GM18507 (cell line): ENCODE results near the gene PSIP1.
A peak's percentile ranks its signal among the peaks of the same experiment; 100 is the strongest.
"Not testable (repeated sequence)": the region's sequence is repeated elsewhere in the genome, so short reads cannot be mapped to it uniquely, and the experiment has no call there.

Source experiments
- DNase-seq: peaks from one replicate; pipeline ENCODE4 v3.0.0; 2011; ENCODE audit warnings: low read depth; ENCODE audit not compliant: insufficient read length; ENCODE audit errors: extremely low spot score
- FAIRE-seq: peaks from 2 replicates; lab custom pipeline; 2011; peaks lifted over from hg19 to GRCh38; lab: Jason Lieb, UNC

PSIP1 gene

DNA sequence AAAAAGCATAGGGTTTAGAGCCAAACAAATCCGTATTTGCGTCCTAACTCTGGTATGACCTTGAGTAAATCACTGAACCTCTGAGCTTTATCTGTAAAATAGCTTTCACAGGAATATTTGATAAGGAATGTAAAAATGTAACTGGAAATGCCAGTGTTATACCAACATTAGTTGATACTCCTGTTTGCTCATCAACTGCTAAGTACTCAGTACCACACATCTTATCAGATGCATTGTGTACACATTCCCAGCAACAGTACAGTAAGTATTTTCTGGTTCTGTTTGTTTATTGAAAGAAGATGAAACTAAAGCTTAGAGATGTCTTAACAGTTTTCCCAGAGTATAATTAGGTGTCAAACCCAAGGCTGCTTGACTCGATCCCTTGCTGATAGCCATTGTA is 66.6 kb downstream of the PSIP1 start:
- FAIRE-seq: no peak
- no peak for DNase-seq

- FAIRE-seq, DNase-seq: not testable (repeated sequence)
These were observed 68.5 kb downstream of the PSIP1 start for GRCh38 chr9:15442264-15442663.

DNA sequence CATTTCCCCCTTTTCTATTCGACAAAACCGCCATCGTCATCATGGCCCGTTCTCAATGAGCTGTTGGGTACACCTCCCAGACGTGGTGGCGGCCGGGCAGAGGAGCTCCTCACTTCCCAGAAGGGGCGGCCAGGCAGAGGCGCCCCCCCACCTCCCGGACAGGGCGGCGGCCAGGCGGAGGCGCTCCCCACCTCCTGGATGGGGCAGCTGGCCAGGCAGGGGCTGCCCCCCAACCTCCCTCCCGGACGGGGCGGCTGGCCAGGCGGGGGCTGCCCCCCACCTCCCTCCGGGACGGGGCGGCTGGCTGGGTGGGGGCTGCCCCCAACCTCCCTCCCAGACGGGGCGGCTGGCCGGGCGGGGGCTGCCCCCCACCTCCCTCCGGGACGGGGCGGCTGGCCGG is 68.9 kb downstream of the PSIP1 start:
- not testable (repeated sequence) for FAIRE-seq

DNA sequence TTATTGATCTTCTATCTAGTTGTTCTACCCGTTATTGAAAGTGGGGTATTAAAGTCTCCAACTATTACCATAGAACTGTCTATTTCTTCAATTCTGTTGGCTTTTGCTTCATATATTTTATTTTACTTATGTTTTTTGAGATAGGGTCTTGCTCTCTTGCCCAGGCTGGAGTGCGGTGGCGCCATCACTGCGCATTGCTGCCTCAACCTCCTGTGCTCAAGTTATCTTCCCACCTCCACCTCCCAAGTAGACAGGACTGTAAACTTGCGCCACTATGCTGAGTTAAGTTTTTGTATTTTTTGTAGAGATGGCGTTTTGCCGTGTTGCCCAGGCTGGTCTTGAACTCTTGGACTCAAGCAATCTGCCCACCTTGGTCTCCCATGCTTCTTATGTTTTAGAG is 71.9 kb downstream of the PSIP1 start:
- no peak for FAIRE-seq
- DNase-seq: no peak

More for the DNA sequence above, 68.9 kb downstream of the PSIP1 start:
- not testable (repeated sequence) for DNase-seq

DNA sequence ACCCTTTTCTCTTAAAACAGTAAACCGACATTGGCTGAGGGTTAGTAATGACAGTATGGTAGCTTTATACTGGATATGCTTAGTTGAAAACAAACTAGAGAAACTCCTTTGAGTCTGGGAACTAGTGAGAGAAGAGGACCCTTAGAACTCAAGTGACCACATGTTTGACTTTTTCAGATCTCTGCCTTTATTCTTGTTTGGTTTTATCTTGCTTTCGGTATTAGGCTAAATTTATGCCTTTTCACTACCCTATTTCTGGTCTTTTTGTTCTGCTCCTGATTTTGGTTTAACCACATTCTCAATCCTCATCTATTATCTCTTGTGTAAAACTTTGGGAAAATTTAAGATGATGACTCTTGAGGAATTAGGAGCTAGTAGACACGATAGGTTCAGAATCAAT is 77.1 kb downstream of the PSIP1 start:
- DNase-seq (no peak), FAIRE-seq (peak; percentile 63)

GRCh38 chr9:15433191-15433590 is 77.6 kb downstream of the PSIP1 start:
- FAIRE-seq: no peak
- no peak for DNase-seq

- no peak for FAIRE-seq
These were observed 79.6 kb downstream of the PSIP1 start for GRCh38 chr9:15430920-15431844.

GRCh38 chr9:15427702-15428101 is 83.1 kb downstream of the PSIP1 start:
- not testable (repeated sequence) for FAIRE-seq, DNase-seq

More at GRCh38 chr9:15430920-15431844, 79.6 kb downstream of the PSIP1 start:
- DNase-seq: no peak

GRCh38 chr9:15426019-15426418 is 84.8 kb downstream of the PSIP1 start:
- peak; percentile 90 for FAIRE-seq
- no peak for DNase-seq

GRCh38 chr9:15423231-15423985 is 87.4 kb downstream of the PSIP1 start:
- FAIRE-seq (peak; percentile 29), DNase-seq (no peak)

DNA sequence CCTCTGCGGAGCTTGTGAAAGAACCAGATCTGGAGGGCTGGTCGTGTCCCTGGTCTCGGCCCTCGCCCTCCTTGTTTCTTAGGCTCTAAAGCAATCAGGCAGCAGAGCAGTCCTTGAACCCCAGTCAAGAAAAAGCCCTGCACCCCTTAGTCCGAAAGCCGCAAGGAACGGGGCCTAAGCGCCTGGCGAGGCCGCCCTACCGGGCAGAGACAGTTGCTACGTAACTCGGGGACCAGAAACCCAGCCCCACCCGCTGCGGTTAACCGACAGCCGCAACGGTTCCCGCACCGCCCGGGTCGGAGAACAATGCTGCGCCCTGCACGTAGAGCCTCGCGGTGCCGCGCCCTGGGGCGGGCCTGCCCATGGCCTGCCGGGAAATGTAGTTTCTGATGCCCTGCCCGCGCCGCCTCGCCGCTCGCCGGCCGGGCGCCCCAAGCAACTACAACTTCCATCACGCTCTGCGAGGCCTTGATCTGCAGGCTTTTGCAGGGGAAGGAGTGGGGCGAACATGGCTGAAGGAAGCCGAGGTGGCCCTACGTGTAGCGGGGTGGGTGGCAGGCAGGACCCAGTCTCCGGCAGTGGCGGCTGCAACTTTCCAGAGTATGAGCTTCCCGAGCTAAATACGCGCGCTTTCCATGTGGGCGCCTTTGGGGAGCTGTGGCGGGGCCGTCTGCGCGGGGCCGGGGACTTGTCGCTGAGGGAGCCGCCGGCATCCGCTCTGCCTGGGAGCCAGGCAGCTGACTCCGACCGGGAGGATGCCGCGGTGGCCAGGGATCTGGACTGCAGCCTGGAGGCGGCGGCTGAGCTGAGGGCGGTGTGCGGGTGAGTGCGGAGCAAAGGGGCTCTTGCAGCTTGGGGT is 88.2 kb downstream of the PSIP1 start, which contains the start of gene SNAPC3:
Gene SNAPC3 (plus strand): TSS at position 505 of the 859 bp plus-strand sequence. CDS start 4 bp downstream, at position 509.
- DNase-seq: peak; percentile 89
- peak; percentile 95 for FAIRE-seq

GRCh38 chr9:15421990-15422371 is 88.8 kb downstream of the PSIP1 start:
- DNase-seq: no peak

DNA sequence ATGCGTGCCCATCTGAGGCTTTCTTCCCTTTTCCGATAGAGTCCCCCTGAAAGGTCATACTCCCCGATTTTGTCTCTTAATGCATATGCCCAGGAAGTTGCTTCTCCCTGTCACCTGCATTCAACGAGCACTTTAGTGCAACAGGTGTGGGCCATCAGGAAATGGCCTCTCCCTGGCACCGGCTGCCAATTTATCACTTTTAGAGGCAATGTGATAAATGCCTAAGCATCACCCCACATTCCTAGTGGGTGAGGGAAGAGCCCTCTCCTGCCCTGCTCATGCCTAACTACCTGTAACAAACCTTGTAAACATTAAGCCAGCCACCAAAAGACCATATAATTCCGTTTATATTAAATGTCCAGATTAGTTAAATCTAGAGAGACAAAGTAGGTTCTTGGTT is 89.2 kb downstream of the PSIP1 start:
- FAIRE-seq: no peak

More at GRCh38 chr9:15421990-15422371, 88.8 kb downstream of the PSIP1 start:
- FAIRE-seq: no peak

DNA sequence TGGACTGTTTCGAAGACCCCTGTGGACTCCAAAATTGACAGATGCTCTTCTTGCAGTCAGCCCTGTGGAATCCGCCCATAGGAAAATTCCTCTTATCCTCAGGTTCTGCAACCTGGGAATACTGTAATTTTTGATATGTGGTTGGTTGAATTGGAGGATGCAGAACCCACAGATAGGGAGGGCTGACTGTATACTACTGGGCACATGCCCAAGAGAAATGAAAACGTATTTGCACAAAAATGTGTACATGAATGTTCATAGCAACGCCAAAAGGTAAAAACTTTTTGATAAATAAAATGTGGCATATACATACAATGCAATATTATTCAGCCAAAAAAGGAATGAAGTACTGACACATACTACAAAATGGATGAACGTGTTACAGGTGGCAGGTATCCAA is 90.0 kb downstream of the PSIP1 start:
- no peak for FAIRE-seq
- DNase-seq: no peak

More for the DNA sequence above, 89.2 kb downstream of the PSIP1 start:
- no peak for DNase-seq

DNA sequence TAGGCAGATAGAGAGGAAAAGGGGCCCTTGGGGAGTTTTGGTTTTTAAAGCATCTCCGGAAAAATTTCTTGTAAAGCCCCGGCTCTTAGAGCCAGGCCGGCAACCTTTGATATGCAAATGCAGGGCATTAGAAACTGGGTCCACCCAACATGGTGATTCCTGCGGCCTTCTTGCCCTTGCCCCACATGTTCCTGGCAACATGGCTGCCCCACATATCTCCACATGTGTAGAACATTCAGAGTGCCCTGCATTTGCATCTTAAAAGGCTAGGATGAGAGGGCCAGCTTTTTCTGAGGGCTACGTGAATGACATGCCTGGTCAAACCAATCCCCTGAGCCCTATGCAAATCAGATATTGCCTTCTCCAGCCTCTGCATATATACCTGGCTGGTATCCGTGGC is 93.1 kb downstream of the PSIP1 start:
- FAIRE-seq (no peak), DNase-seq (no peak)

DNA sequence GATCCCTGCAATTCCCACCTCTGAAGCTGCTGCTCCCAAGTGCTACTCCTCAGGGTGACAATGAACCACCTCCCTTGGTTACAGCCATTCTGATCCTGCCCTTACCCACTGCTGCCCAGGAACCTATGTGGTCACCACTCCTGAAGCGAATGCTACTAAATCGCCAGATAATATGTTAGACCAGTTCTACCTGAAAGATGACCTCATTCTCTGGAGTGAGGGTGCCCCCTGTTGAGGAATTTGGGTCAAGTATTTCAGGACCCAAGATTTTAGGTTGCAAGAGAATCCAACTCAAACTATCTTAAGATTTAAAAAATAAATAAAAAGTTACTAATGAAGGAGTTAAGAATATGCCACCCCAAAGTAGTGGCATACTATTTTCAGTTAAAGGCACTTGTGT is 93.9 kb downstream of the PSIP1 start:
- FAIRE-seq (peak; percentile 59), DNase-seq (no peak)
